Left lung (tissue), 14 donors: Measurements from ENCODE around the gene SLC25A21. TPM values are rescaled to one million over a fixed set of nuclear protein-coding genes. Genes with fewer than 3 reads are reported as not detected.
"Not testable (repeated sequence)": the region's sequence is repeated elsewhere in the genome, so short reads cannot be mapped to it uniquely, and the experiment has no call there.

Source experiments
- ATAC-seq: fragments of 200-7000 bp; cut with Tn5 transposase; one replicate; pipeline ENCODE4 v1.9.1; 2020; ENCODE audit warnings: moderate library complexity
- DNase-seq, 4 donors: peaks; one replicate each; pipeline ENCODE4 v3.0.0-alpha.2; 2013 to 2020
- H3K27ac ChIP-seq, 2 donors: fragments of 200-600 bp; sonication (generic) in 1 of 2; one replicate each; pipeline versions ENCODE4 v1.5.0 to v1.8.0; 2020 to 2021
- H3K27me3 ChIP-seq, 2 donors: fragments of 200-600 bp; sonication (generic) in 1 of 2; one replicate each; pipeline versions ENCODE4 v1.5.0 to v1.8.0; 2020 to 2021
- H3K36me3 ChIP-seq, 2 donors: fragments of 200-600 bp; sonication (generic) in 1 of 2; one replicate each; pipeline versions ENCODE4 v1.5.0 to v1.8.0; 2020 to 2021
- H3K4me1 ChIP-seq, 2 donors: fragments of 200-600 bp; one replicate each; pipeline ENCODE4 v1.8.0; 2021
- H3K4me3 ChIP-seq, 2 donors: fragments of 200-600 bp; sonication (generic) in 1 of 2; one replicate each; pipeline versions ENCODE4 v1.5.0 to v1.8.0; 2020 to 2021; ENCODE audit warnings: mild to moderate bottlenecking in 1 of 2
- H3K9me3 ChIP-seq, 2 donors: fragments of 200-600 bp; sonication (generic) in 1 of 2; one replicate each; pipeline versions ENCODE4 v1.5.0 to v1.8.0; 2020 to 2021
- CTCF ChIP-seq, 2 donors: fragments of 200-600 bp; sonication (generic) in 1 of 2; IDR thresholded peaks; one replicate each; pipeline versions ENCODE4 v1.5.0 to v1.8.0; 2021; ENCODE audit warnings: antibody characterized with exemption in 2 of 2
- intact Hi-C, 2 donors: fragments of 100-400 bp; cut with DNase I; formaldehyde crosslinking; loops; one replicate each; pipeline versions ENCODE4 v1.11.2 to v1.14.2; 2022
- long read RNA-seq, 12 donors: library from polyadenylated mRNA in 2 of 12; unstranded in 2 of 12; transcript quantifications; one replicate each; pipeline ENCODE4 v2.0.0 and lab custom pipeline, GENCODE V29; 2019 to 2026
- polyA plus RNA-seq, 6 donors: library from polyadenylated mRNA; unstranded; fragments of 120-200 nt; gene quantifications; one replicate each; pipeline ENCODE4 v1.2.1, GENCODE V29; 2013; ENCODE audit not compliant: insufficient read length in 6 of 6
- total RNA-seq, 2 donors: library from RNA; stranded (reverse); fragmentation: NEBNext Ultra II Directional; extraction: Animal tissue kit (Norgen Biotek cat#: 25700); gene quantifications; one replicate each; pipeline ENCODE4 v1.2.1, GENCODE V29; 2021
- donor health status: DM: no; HTN: yes; CAD: no.
- donor health status: DM: no; HTN: no; CAD: no.

Gene SLC25A21
- total RNA-seq (1 to 10 TPM in 1 of 2 donors, under 1 TPM in 1; 0.47 to 1.0 TPM), polyA plus RNA-seq (1 to 10 TPM; 1.4 to 3.7 (median 2.8) TPM)
- long read RNA-seq, donor 1, partial matches to known transcripts, result 20 of 20 reads
- long read RNA-seq, donor 1, other reads (novel, unspliced or antisense), result 0 of 20 reads
- long read RNA-seq, donor 2, partial matches to known transcripts, result 22 of 22 reads
- long read RNA-seq, donor 2, other reads (novel, unspliced or antisense), result 0 of 22 reads
- long read RNA-seq, donor 3, result 0 reads
- long read RNA-seq, donor 4, result 0 reads
- long read RNA-seq, donor 5, result 0 reads
- long read RNA-seq, donor 6, result 0 reads
- long read RNA-seq, donor 7, partial matches to known transcripts, result 0 of 1 reads
- long read RNA-seq, donor 7, other reads (novel, unspliced or antisense), result 0 of 1 reads
- long read RNA-seq, donor 8, result 0 reads
- long read RNA-seq, donor 9, result 0 reads
- long read RNA-seq, donor 10, partial matches to known transcripts, result 0 of 1 reads
- long read RNA-seq, donor 10, other reads (novel, unspliced or antisense), result 1 of 1 reads
- long read RNA-seq, donor 11, result 0 reads
- long read RNA-seq, donor 12, result 0 reads

- intact Hi-C loops, result no loop called here
These were observed at the start of gene SLC25A21 for GRCh38 chr14:37172024-37172869. Gene SLC25A21 (minus strand): TSS chr14:37172606.

GRCh38 chr14:37221073-37221472, 48.7 kb upstream of the SLC25A21 start:
- Histone ChIP-seq H3K9me3 (peaks cover 0 to 20% of the 10 kb centered on the region in 2 donors), H3K4me1 (no peaks in the 10 kb centered on the region), H3K27ac (no peak overlapping the region), H3K27me3 (no peaks in the 10 kb centered on the region), H3K36me3 (no peaks in the 10 kb centered on the region), H3K4me3 (no peak overlapping the region)
- no peak for TF ChIP-seq CTCF (IDR thresholded peaks at IDR 0.05)
- intact Hi-C loops, result no loop called here
- ATAC-seq (no peak), DNase-seq (no peak)

More at GRCh38 chr14:37172024-37172869, at the start of gene SLC25A21:
- Histone ChIP-seq H3K9me3 (no peaks in the 10 kb centered on the region), H3K27ac (peak within 1 kb of the TSS; percentile 83 to 92), H3K27me3 (peaks cover 0 to 27% of the 10 kb centered on the region in 2 donors), H3K4me3 (peak within 1 kb of the TSS; percentile 46 to 51), H3K4me1 (peaks cover 0 to 6% of the 10 kb centered on the region in 2 donors), H3K36me3 (no peaks in the 10 kb centered on the region)
- TF ChIP-seq CTCF (IDR thresholded peaks at IDR 0.05), result no peak
- peak; percentile 64 to 87 (median 85) for DNase-seq
- peak; percentile 97 for ATAC-seq

GRCh38 chr14:37215345-37215744, 42.9 kb upstream of the SLC25A21 start:
- TF ChIP-seq CTCF (IDR thresholded peaks at IDR 0.05), result no peak
- H3K27me3 ChIP-seq, result no peaks in the 10 kb centered on the region
- H3K27ac ChIP-seq, result no peak overlapping the region
- no peak for ATAC-seq
- intact Hi-C loops, result no loop called here
- H3K36me3 ChIP-seq, result no peaks in the 10 kb centered on the region
- no peaks in the 10 kb centered on the region for H3K4me1 ChIP-seq
- DNase-seq, result no peak
- H3K4me3 ChIP-seq, result no peak overlapping the region
- no peaks in the 10 kb centered on the region for H3K9me3 ChIP-seq

GRCh38 chr14:37213016-37213415, 40.6 kb upstream of the SLC25A21 start:
- no peaks in the 10 kb centered on the region for H3K9me3 ChIP-seq
- DNase-seq (no peak), ATAC-seq (no peak)
- no peaks in the 10 kb centered on the region for H3K4me1 ChIP-seq
- H3K4me3 ChIP-seq, result no peak overlapping the region
- no peak for TF ChIP-seq CTCF (IDR thresholded peaks at IDR 0.05)
- H3K27me3 ChIP-seq, result no peaks in the 10 kb centered on the region
- H3K27ac ChIP-seq, result no peak overlapping the region
- intact Hi-C loops, result no loop called here
- no peaks in the 10 kb centered on the region for H3K36me3 ChIP-seq

GRCh38 chr14:37210448-37210847, 38.0 kb upstream of the SLC25A21 start:
- no peak for DNase-seq
- H3K4me3 ChIP-seq, result no peak overlapping the region
- H3K36me3 ChIP-seq, result no peaks in the 10 kb centered on the region
- no peak for TF ChIP-seq CTCF (IDR thresholded peaks at IDR 0.05)
- H3K27me3 ChIP-seq, result no peaks in the 10 kb centered on the region
- H3K9me3 ChIP-seq, result peaks cover 0 to 15% of the 10 kb centered on the region in 2 donors
- H3K4me1 ChIP-seq, result no peaks in the 10 kb centered on the region
- no peak for ATAC-seq
- intact Hi-C loops, result no loop called here
- no peak overlapping the region for H3K27ac ChIP-seq

- H3K27ac ChIP-seq, DNase-seq, intact Hi-C loops, H3K4me3 ChIP-seq, H3K36me3 ChIP-seq, H3K27me3 ChIP-seq, H3K4me1 ChIP-seq, ATAC-seq: not testable (repeated sequence)
- H3K9me3 ChIP-seq, result peaks cover 0 to 17% of the 10 kb centered on the region in 2 donors
These were observed 37.2 kb upstream of the SLC25A21 start for GRCh38 chr14:37209617-37210016.
